ENCODE results near the gene TTLL5.
"Not testable (repeated sequence)": the region's sequence is repeated elsewhere in the genome, so short reads cannot be mapped to it uniquely, and the experiment has no call there.

The TTLL5 gene

GRCh38 chr14:75837151-75837787 is 176.2 kb downstream of the TTLL5 start:
- no peak for DNase-seq

- DNase-seq, result no peak
These were observed 179.9 kb downstream of the TTLL5 start for GRCh38 chr14:75840911-75841310.

GRCh38 chr14:75842551-75842950 is 181.5 kb downstream of the TTLL5 start:
- DNase-seq, result no peak

- DNase-seq, result no peak
These were observed 183.4 kb downstream of the TTLL5 start for GRCh38 chr14:75844486-75844885.

GRCh38 chr14:75845136-75845804 is 184.2 kb downstream of the TTLL5 start:
- DNase-seq, result no peak

- not testable (repeated sequence) for DNase-seq
These were observed 185.6 kb downstream of the TTLL5 start for GRCh38 chr14:75846694-75847093.

GRCh38 chr14:75847584-75847983 is 186.5 kb downstream of the TTLL5 start:
- no peak for DNase-seq

- no peak for DNase-seq
These were observed 187.3 kb downstream of the TTLL5 start for GRCh38 chr14:75848167-75848913.

- no peak for DNase-seq
These were observed 188.4 kb downstream of the TTLL5 start for GRCh38 chr14:75849300-75849895.

GRCh38 chr14:75851574-75851866 is 190.5 kb downstream of the TTLL5 start:
- no peak for DNase-seq

GRCh38 chr14:75854111-75854799 is 193.2 kb downstream of the TTLL5 start:
- no peak for DNase-seq

- no peak for DNase-seq
These were observed 196.2 kb downstream of the TTLL5 start for GRCh38 chr14:75857199-75857598.

- no peak for DNase-seq
These were observed 197.3 kb downstream of the TTLL5 start for GRCh38 chr14:75858362-75858761.

GRCh38 chr14:75859746-75860145 is 198.7 kb downstream of the TTLL5 start:
- no peak for DNase-seq

- no peak for DNase-seq
These were observed 199.6 kb downstream of the TTLL5 start for GRCh38 chr14:75860561-75861160.

- DNase-seq, result no peak
These were observed 200.1 kb downstream of the TTLL5 start for GRCh38 chr14:75861161-75861621.

GRCh38 chr14:75863221-75863620 is 202.2 kb downstream of the TTLL5 start:
- no peak for DNase-seq

GRCh38 chr14:75864352-75864751 is 203.3 kb downstream of the TTLL5 start:
- DNase-seq, result no peak

- no peak for DNase-seq
These were observed 204.5 kb downstream of the TTLL5 start for GRCh38 chr14:75865531-75865930.

GRCh38 chr14:75866970-75867369 is 205.9 kb downstream of the TTLL5 start:
- no peak for DNase-seq

GRCh38 chr14:75871181-75871880 is 210.3 kb downstream of the TTLL5 start:
- no peak for DNase-seq

GRCh38 chr14:75875958-75876357 is 214.9 kb downstream of the TTLL5 start:
- no peak for DNase-seq
